Ascending aorta (tissue), 2 donors: ENCODE measurements around the gene ZFX. TPM values are rescaled to one million over a fixed set of nuclear protein-coding genes. Genes with fewer than 3 reads are reported as not detected.

Source experiments
- DNase-seq, 2 donors: peaks; one replicate each; pipeline ENCODE4 v3.0.0-alpha.2; 2019; ENCODE audit warnings: low spot score in 2 of 2
- H3K27ac ChIP-seq, 2 donors: fragments of 200-600 bp; sonication (generic); one replicate each; pipeline ENCODE4 v1.5.1; 2016 to 2017; ENCODE audit warnings: mild to moderate bottlenecking in 1 of 2
- H3K27me3 ChIP-seq: fragments of 200-600 bp; sonication (generic); one replicate; pipeline ENCODE4 v1.5.1; 2017
- H3K36me3 ChIP-seq, 2 donors: fragments of 200-600 bp; sonication (generic); one replicate each; pipeline ENCODE4 v1.5.1; 2016
- H3K4me1 ChIP-seq, 2 donors: fragments of 200-600 bp; sonication (generic); one replicate each; pipeline ENCODE4 v1.5.1; 2016 to 2017; ENCODE audit warnings: mild to moderate bottlenecking in 1 of 2
- H3K4me3 ChIP-seq, 2 donors: fragments of 200-600 bp; sonication (generic); one replicate each; pipeline ENCODE4 v1.5.1; 2016 to 2017; ENCODE audit warnings: mild to moderate bottlenecking in 1 of 2
- H3K9me3 ChIP-seq, 2 donors: fragments of 200-600 bp; sonication (generic); one replicate each; pipeline ENCODE4 v1.5.1; 2016
- intact Hi-C: fragments of 100-400 bp; cut with DNase I; formaldehyde crosslinking; loops from one replicate; pipeline ENCODE4 v1.15.1; 2023
- total RNA-seq: library from RNA; depleted of rRNA; stranded (reverse); fragments of >200 nt; gene quantifications from one replicate; pipeline ENCODE4 v1.1.0, GENCODE V29; 2016
- TF ChIP-seq, protein P1 (sequence below), 3 experiments: fragments of 200-600 bp in 2 of 3; fragments of 450-650 bp in 1 of 3; sonication (generic) in 2 of 3; IDR thresholded peaks; one replicate each; pipeline ENCODE4 v1.5.1; 2016 to 2019; ENCODE audit warnings: antibody characterized with exemption in 3 of 3, mild to moderate bottlenecking in 1 of 3, moderate library complexity in 1 of 3

ZFX gene
- total RNA-seq, 1 donor from 2014 or later: 23.4 TPM

GRCh38 chrX:24203072-24203808, 53.7 kb downstream of the ZFX start:
- Histone ChIP-seq H3K36me3 (peaks cover 0 to 3% of the 10 kb centered on the region in 2 donors), H3K9me3 (no peaks in the 10 kb centered on the region), H3K4me3 (no peak overlapping the region), H3K27ac (no peak overlapping the region), H3K27me3 (no peaks in the 10 kb centered on the region), H3K4me1 (peaks cover 7 to 16% of the 10 kb centered on the region in 2 donors)
- intact Hi-C loops: loop anchor here (5.0 kb wide), 1 partner anchor 51 kb away; no protein-coding TSS in a partner anchor
- TF ChIP-seq, protein P1, sequence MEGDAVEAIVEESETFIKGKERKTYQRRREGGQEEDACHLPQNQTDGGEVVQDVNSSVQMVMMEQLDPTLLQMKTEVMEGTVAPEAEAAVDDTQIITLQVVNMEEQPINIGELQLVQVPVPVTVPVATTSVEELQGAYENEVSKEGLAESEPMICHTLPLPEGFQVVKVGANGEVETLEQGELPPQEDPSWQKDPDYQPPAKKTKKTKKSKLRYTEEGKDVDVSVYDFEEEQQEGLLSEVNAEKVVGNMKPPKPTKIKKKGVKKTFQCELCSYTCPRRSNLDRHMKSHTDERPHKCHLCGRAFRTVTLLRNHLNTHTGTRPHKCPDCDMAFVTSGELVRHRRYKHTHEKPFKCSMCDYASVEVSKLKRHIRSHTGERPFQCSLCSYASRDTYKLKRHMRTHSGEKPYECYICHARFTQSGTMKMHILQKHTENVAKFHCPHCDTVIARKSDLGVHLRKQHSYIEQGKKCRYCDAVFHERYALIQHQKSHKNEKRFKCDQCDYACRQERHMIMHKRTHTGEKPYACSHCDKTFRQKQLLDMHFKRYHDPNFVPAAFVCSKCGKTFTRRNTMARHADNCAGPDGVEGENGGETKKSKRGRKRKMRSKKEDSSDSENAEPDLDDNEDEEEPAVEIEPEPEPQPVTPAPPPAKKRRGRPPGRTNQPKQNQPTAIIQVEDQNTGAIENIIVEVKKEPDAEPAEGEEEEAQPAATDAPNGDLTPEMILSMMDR (IDR thresholded peaks at IDR 0.05): no peak
- DNase-seq: no peak

GRCh38 chrX:24204331-24204730, 54.8 kb downstream of the ZFX start:
- Histone ChIP-seq H3K4me3 (no peak overlapping the region), H3K4me1 (peaks cover 7 to 16% of the 10 kb centered on the region in 2 donors), H3K27ac (no peak overlapping the region), H3K27me3 (no peaks in the 10 kb centered on the region), H3K9me3 (no peaks in the 10 kb centered on the region), H3K36me3 (peaks cover 2 to 14% of the 10 kb centered on the region in 2 donors)
- no peak for DNase-seq
- intact Hi-C loops: loop anchor here (5.0 kb wide), 1 partner anchor 52 kb away; no protein-coding TSS in a partner anchor
- TF ChIP-seq, protein P1 (IDR thresholded peaks at IDR 0.05): no peak

DNA sequence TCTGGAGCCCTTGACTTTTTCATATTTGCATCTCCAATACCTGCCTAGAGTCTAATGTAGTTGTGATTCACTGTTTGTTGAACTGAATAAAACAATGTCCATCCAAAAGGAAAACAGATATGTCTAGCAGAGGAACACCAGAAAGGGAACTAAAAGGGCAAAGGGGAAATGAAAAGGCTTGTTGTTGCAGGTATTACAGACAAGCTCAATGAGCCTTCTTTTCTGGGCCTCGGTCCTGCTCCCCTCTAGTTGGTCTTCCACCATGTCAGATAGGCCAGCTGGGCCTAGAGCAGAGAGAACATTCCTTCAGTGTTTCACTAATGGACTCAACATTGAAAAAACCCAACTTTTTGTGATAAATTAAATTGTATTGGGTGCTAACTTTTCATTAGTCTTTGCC, 55.4 kb downstream of the ZFX start:
- H3K9me3 ChIP-seq: no peaks in the 10 kb centered on the region
- peaks cover 7 to 15% of the 10 kb centered on the region in 2 donors for H3K4me1 ChIP-seq
- H3K36me3 ChIP-seq: peaks cover 4 to 20% of the 10 kb centered on the region in 2 donors
- H3K4me3 ChIP-seq: no peak overlapping the region
- TF ChIP-seq, protein P1 (IDR thresholded peaks at IDR 0.05): no peak
- no peaks in the 10 kb centered on the region for H3K27me3 ChIP-seq
- intact Hi-C loops: loop anchor here (5.0 kb wide), 1 partner anchor 53 kb away; no protein-coding TSS in a partner anchor
- H3K27ac ChIP-seq: no peak overlapping the region
- no peak for DNase-seq

- Histone ChIP-seq H3K9me3 (no peaks in the 10 kb centered on the region), H3K36me3 (peaks cover 20 to 41% of the 10 kb centered on the region in 2 donors), H3K4me3 (no peak overlapping the region), H3K4me1 (peaks cover 0 to 5% of the 10 kb centered on the region in 2 donors), H3K27ac (no peak overlapping the region), H3K27me3 (no peaks in the 10 kb centered on the region)
- TF ChIP-seq, protein P1 (IDR thresholded peaks at IDR 0.05): no peak
- no peak for DNase-seq
- intact Hi-C loops: no loop called here
Measured at GRCh38 chrX:24207826-24208225, 58.3 kb downstream of the ZFX start.

DNA sequence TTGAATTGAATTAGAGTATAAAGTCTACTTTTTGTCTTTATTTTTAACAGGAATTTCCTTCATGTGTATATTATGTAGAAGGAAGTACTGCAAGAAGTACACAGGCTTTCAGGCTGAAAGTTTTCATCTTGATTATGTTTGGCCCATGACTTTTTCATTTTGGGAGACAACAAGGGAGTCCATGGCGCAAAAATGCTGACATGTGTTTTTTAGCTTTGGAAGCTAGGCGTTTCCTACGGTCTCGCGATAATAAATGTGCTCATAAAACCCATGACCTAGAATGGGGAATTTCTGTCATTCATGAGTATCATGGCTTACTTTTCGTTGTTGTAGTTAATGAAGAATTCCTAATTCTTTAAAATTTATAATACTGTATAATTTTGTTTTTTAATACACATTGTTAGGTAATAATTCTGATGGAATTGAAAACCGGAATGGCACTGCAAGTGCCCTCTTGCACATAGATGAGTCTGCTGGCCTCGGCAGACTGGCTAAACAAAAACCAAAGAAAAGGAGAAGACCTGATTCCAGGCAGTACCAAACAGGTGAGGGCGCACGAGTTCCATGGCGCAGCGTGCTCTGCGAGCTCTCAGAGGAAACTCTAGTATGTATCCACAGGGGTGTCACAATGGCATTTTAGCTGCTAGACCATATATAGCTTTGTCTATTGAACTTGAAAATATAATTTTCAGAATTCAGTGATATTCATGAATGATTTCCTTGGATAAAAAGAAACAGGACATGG, 59.1 kb downstream of the ZFX start:
- Histone ChIP-seq H3K4me1 (peaks cover 0 to under 1% of the 10 kb centered on the region in 2 donors), H3K9me3 (no peaks in the 10 kb centered on the region), H3K36me3 (peaks cover 23 to 41% of the 10 kb centered on the region in 2 donors), H3K27me3 (no peaks in the 10 kb centered on the region), H3K27ac (no peak overlapping the region), H3K4me3 (no peak overlapping the region)
- DNase-seq: no peak
- TF ChIP-seq, protein P1 (IDR thresholded peaks at IDR 0.05): no peak
- intact Hi-C loops: no loop called here
